ENCODE data around the gene OR56A3.
"Not testable (repeated sequence)": the region's sequence is repeated elsewhere in the genome, so short reads cannot be mapped to it uniquely, and the experiment has no call there.

Gene OR56A3, protein sequence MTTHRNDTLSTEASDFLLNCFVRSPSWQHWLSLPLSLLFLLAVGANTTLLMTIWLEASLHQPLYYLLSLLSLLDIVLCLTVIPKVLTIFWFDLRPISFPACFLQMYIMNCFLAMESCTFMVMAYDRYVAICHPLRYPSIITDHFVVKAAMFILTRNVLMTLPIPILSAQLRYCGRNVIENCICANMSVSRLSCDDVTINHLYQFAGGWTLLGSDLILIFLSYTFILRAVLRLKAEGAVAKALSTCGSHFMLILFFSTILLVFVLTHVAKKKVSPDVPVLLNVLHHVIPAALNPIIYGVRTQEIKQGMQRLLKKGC

DNA sequence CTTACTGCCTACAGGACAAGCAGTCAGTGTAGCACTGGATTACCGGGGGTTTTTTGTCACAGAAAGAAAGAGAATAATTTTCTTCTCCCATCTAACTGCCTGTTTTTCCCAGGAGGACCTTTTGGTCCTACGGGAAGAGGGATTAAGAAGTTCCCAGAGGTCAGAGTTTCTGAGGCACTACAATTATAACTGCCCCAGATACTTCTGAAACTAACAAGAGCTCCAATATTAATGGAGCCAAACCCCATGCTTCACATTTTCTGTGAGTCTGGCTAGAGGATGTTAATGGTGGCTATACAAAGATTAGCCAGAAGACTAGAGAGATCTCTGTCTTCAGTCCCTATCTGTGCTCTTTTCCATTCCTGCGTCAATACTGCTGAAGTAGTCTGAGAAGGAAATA is at the start of gene OR56A3:
OR56A3 (plus strand) TSS at position 301 of the 400 bp plus-strand sequence. CDS start 5,096 bp downstream, outside the sequence.
- FAIRE-seq = no peak

DNA sequence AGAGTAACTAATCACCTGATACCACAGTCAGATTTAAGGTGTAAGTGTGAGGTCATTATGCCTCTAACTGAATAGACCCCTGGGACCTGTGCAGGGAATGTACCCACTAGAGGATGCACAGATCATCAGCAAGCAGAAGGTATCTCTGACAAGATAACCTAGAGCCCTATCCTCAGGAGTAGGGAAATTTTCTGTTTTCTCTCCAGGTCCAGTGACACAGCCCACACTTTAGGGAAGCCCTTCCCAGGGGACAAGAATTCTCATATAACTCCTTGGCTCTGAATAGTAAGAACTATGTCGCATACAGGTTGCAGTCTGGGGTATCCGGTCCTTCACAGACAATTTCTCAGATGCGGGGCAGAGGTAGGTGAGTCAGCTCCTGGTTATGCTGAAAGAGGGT is 49.1 kb upstream of the OR56A3 start, which contains the start of gene OR52E5:
OR52E5 (plus strand) TSS at position 301 of the 400 bp plus-strand sequence. CDS start 7,569 bp downstream, outside the sequence.
- FAIRE-seq = no peak

DNA sequence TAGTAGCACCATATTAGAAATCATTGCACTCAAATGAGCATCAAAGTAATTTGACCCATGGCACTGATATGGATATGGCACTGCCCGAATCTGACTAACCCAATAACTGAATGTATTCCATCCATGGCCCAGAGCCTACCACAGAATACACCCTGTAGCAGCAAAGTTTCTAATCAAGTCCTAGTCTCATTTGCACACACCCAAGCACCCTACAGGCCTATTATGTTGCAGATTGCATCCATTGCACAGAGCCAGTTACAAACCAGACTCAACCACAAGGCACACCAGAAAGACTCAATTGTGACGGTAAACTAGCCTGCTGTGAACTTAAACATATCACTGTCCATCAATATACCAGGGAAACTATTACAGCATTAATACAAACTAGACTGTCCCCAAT is 42.5 kb upstream of the OR56A3 start:
- no peak for FAIRE-seq

DNA sequence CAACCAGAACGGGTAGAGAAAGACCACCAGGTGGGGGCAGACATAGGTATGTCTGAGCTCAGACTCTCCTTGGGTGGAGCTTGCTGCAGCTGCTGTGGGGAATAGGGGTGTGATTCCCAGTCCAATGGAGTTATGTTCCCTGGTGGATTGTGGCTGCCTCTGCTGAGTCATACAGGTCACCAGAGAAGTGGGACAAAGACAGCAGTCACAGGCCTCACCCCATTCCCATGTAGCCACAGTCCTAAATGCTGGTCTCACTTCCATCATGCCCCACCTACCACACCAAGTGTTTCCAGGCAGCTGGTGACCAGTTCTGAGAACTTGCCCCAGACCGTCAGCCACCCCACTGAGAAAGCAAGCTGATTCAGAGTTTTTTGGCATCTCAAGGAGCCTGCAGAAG is 31.5 kb upstream of the OR56A3 start:
- FAIRE-seq = no peak

DNA sequence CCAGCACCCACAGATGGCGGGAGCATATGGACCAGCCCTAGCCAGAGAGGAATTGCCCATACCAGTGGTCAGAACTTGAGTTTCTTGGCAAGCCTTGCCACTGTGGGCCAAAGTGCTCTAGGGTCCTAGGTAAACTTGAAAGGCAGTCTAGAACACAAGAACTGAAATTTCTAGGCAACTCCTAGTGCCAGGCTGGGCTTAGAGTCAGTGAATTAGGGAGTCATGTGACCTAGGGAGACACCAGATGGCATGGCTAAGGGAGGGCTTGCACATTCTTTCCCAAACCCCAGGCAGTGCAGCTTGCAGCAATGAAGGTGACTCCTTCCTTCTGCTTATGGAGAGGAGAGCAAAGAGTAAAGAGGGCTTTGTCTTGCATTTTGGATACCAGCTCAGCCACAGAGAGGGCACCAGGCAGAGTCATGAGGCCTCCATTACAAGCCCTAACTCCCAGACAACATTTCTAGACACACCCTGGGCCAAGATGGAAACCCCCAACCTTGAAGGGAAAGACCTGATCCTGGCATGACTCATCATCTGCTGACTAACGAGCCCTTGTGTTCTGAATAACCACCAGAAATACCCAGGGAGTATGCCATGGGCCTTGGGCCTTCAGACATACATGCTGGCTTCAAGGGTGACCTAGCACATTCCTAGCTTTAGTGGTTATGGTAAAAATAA is 19.2 kb upstream of the OR56A3 start:
- FAIRE-seq = no peak

DNA sequence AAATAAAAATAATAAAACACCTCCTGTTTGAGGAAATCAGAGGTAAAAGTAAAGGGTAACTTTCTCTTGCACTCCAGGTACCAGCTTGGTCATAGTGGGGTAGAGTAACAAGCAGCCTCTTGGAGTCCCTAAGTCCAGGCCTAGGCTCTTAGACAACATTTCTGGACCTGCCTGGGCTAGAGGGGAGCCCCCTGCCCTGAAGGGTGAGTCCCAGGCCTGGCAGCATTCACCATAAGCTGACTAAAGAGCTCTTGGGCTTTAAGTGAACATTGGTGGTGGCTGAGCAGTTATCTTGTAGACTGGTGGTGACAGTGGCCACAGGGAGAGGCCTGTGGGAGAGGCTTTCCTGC is 18.6 kb upstream of the OR56A3 start:
- no peak for FAIRE-seq

DNA sequence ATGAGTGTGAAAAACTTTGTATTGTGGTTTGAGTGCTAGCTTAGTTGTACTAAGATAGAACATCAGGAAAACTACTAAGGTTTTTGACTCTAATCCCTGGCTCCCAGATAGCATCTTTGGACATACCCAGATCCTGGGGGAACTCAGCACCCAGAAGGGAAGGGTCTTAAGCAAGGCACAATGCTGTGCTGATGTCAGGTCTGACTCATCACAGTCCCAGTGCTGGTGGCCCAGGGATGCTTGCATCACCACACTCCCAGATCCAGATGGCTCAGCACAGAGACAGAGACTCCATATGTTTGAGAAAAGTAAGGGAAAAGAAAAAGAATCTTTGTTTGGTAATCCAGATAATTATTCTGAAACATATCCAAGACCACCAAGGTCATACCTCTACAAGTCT is 18.3 kb upstream of the OR56A3 start:
- no peak for FAIRE-seq

DNA sequence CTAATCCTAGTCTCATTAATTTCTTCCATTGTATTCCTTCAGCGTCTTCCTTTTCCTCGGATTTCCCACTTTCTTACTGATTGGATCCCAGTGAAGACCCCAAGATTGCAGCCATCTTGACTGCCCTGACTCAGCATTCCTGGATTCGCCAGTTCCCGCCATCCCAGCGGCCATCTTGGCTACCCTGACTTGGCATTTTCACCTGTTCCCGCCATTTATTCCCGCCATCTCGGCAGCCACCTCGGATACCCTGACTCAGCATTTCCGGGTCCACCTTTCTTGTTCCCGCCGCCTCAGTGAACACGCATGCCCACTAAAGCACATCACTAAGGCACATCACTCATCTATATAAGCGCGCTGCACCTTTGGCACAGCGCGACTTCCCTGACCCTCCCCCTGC is 13.8 kb upstream of the OR56A3 start:
- FAIRE-seq = no peak

DNA sequence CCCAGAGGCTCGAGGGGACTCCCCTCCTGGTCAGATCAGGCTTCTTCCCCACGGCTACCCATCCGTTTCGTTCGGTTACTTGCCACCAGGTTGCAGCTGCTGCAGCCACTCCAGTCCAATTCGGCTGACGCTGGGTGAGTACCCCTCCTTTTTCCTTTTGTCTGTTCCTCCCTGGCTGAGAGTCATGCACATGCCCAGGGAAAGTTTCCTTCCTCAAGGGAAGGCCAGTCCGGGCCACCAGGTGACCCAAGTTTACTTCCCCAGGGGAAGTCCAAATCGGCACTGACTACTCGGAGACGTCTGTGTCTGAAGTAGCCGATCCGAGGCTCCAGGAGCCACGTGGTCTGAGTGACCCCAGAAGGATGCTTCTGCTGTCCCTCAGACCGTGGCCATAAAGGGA is 13.2 kb upstream of the OR56A3 start:
- no peak for FAIRE-seq

DNA sequence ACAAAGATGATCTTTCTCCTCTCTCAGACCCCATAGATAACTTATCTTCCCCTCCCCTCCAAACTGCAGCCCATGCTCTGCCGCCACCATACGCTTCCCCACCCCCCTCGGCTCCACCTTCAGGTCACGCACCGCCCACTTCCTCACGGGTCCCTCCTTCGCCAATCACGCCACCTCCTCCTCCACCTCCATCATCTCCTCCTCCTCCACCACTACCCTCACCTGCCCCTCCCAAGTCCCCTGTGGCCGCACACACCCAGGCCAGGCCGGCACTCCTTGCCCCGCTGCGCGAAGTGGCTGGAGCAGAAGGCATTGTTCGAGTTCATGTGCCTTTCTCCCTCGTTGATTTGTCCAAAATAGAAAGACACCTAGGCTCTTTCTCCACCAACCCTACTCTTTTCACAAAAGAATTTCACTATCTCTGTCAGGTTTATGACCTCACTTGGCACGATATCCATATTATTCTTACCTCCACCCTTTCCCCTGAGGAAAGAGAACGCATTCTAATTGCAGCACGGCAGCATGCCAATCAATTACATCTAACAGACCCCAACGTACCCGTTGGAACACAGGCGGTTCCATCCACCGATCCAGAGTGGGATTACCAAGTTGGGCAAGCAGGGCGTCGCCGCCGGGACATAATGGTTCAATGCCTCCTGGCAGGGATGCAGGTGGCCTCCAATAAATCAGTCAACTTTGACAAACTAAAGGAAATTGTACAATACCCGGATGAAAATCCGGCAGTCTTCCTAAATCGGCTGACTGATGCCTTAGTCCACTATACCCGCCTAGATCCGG is 12.3 kb upstream of the OR56A3 start:
- no peak for FAIRE-seq

DNA sequence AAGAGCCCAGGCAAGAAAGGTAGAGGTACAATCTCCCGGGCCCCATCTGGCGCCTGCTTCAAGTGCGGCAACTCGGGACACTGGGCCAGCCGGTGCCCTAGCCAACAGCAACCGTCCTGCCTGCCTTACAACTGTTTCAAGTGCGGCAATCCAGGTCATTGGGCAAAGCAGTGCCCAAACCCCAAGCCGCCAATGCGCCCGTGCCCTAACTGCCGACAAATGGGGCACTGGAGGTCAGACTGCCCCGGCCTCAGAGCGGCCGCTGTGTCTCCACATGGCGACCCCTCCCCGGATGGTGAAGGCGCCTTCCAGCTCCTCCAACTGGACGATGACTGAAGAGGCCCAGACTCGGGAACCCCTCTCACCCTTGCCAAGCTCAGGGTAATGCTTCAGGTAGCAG is 11.4 kb upstream of the OR56A3 start:
- no peak for FAIRE-seq

DNA sequence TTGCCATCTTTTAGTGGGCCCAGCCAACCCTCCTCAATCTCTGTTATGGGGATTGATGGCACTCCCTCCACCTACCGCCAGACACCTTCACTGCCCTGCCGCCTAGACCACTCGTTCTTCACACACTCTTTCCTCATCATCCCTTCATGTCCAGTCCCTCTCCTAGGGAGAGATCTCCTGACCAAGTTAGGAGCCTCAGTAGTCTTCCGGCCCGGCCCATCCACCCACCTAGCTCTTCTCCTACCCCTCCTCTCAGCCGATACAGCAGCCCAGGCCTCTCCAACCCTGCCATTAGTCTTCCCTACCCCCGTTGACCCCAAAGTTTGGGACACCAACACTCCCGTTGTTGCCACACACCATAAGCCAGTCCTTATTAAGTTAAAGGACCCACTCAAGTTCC is 11.0 kb upstream of the OR56A3 start:
- no peak for FAIRE-seq

DNA sequence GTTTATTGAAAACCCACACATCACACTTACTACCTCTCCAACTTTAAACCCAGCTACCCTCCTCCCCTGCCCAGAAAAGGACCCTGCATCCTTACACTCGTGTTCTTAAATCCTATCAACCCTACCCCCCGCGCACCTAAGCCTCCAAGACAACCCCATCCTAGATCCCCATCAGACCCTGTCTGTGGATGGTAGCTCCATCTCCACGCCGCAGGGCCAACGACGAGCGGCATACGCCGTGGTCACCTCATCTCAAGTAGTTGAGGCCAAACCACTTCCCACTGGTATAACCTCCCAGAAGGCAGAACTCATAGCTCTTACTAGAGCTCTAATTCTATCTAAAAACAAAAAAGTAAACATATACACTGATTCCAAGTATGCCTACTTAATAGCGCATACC is 9.4 kb upstream of the OR56A3 start:
- FAIRE-seq = no peak

DNA sequence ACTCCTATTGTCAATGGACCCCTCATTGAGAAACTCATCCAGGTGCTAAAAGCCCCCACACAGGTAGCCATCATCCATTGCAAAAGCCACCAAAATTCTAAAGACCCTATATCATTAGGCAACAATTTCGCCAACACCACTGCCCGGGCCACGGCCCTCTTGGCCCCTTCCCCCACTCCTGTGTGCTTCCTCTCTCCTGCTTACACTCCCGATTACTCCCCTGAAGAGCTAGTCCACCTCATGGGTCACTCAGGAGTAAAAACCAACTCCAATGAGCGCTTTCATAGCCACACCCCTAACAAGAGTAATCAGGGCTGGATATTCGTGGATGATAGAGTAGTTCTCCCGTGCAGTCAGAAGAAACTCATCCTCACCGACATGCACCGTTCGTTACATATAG is 8.9 kb upstream of the OR56A3 start:
- no peak for FAIRE-seq

DNA sequence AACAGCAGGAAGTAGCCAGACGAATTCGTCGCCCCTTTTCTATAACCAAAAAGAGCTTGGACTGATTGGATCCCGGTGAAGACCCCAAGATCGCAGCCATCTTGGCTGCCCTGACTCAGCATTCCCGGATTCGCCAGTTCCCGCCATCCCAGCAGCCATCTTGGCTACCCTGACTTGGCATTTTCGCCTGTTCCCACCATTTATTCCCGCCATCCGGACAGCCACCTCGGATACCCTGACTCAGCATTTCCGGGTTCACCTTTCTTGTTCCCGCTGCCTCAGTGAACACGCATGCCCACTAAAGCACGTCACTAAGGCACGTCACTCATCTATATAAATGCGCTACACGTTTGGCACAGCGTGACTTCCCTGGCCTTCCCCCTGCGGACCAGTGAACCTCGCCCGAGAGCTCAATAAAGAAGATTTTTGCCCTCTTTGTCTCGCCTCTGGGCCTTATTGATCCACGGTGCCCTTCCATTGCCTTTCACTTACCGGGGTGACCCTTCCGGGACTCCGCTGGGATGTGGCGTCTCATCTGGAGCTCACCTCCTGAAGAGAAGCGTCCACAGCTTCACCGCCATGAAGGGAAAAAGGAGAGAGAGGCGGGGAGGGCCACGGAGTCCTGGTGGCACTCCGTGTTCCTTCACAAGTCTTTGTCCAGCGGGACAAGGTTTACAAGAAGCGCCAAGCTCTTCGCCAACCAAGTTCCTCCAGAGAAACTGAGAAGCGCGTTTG is 4.0 kb upstream of the OR56A3 start:
- no peak for FAIRE-seq

DNA sequence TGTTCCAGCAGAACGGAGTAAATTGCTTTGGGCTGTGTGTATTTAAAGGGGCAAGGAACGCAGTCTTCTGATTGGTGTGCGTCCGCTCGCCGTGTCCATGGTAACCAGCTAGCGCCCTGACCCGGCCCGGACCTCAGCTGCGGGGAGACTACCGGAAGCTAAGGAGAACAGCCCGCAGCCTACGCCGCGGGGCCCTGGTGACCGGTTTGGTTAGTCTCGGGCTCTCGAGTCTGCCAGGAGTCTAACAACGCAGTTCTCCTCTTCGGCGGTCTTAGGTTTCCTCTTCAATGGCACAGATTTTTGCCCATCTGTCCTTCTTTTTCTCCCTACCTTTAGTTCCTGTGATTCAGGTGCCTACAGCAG is 3.5 kb upstream of the OR56A3 start:
- FAIRE-seq = no peak

DNA sequence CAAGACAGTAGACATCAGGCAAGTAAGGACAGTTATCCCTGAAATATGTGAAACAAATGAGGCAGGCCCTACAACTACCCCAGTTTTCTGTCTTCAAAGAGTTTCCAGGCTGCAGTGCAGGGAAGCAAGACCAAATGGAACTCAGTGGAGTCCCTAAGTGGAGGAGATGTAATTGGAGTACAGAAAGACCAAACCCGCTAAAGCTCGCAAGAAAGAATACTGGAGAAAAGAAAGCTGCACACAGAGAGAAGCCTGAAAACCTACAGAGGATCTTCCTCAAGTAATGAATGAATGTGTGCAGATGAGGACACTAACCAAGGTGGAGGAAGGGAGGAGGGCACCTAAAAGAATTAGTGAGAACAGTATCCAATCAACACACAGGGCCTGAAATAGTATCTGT is 1.3 kb upstream of the OR56A3 start:
- no peak for FAIRE-seq

DNA sequence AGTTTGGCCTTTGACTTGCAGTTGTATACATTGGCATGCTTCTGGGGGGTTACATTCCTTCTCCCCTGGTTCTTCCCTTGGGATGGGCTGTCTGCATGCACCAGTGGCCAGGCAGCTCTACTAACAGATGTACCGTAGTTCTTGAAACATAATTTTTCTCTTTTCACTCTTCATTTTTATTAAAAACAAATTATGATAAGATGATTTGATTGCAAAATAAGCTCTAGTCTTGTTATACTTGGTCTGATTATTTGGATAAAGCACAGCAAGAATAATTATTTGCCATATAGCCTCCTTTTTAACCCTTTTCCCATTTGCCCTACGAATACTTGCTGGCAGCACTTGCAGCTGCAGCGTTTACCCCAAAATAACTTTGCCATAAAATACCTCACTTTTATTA is 13.5 kb downstream of the OR56A3 start:
- no peak for FAIRE-seq

DNA sequence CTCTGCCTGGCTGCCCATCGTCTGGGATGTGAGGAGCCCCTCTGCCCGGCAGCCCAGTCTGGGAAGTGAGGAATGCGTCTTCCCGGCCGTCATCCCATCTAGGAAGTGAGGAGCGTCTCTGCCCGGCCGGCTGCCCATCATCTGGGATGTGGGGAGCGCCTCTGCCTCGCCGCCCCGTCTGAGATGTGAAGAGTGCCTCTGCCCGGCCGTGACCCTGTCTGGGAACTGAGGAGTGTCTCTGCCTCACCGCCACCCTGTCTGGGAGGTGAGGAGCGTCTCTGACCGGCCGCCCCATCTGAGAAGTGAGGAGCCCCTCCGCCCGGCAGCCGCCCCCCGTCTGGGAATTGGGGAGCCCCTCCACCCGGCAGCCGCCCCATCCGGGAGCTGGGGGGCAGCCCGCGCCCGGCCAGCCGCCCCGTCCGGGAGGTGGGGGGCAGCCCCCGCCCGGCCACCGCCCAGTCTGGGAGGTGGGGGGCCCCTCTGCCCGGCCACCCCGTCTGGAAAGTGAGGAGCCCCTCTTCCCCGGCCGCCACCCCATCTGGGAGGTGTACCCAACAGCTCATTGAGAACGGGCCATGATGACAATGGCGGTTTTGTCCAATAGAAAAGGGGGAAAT is 18.8 kb downstream of the OR56A3 start:
- not testable (repeated sequence) for FAIRE-seq

DNA sequence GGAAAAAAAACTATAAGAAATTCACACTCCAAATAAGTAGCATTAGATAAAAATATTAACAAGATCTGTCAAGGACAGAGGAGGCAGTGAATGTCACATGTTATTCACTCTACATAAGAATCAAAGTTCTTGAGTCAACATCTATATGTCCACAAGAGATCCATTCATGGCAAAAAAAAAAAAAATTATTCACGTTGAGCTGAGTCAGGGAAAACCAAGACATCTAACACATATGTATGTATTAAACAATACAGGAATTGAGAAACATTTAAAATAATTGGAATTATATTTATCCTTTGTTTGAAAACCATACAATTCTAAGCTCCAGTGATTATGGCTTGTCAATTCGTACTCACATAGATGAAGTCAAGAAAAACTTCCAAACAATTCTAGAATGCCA is 24.9 kb downstream of the OR56A3 start:
- FAIRE-seq = no peak

DNA sequence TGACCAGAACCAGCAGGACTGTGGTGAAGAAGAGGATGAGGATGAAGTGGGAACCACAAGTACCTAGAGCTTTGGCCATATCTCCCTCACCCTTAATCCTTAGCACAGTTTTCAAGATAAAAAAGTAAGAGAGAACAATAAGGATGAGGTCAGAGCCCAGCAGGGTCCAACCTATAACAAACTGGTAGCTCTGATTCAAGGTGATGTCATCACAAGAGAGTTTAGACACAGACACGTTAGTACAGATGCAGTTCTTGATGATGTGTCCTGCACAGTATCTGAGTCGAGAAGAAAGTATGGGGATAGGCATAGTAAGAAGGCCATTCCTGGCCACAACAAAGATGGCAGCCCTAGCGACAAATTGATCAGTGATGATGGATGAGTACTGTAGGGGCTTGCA is 25.7 kb downstream of the OR56A3 start:
- no peak for FAIRE-seq

DNA sequence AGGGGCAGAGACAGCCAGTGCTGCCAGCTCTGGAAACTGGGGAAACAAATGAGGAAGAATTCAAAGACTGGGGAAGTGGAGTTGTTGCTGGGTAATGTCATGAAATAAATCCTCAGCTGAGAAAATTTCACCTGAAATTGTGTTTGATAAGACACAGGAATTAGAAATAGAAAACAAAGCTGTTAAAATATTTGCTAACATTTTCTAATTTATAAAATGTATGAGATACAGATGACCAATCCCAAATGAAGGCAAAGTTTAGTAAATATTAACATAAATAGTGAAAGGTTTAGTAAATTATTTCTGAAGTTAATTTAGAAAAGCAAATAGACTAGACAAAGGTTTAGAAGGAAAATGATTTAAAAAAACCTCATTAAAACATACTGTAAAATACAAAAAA is 26.3 kb downstream of the OR56A3 start, which contains the start of gene OR56A5:
OR56A5 (minus strand) TSS at position 101 of the 400 bp plus-strand sequence; CDS start at position 101, 0 bp downstream.
- FAIRE-seq = no peak

DNA sequence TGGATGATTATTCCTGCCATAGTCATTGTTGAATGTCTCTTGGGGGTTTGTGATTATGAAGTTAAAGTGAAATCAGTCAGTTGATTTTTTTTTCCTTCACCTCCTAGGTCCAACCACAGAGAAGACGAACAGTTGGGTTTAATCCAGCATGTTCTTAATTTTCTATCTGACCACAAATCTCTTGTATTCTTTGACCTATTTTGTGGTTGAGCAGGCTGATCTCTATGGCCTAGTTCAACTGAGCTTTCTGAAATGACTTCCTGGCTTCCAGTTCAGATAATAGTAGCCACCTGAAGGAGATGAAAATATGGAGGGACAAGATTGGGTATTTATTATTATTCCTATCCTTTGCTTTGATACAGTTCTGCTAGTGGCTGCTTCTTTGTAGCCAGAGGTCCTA is 31.5 kb downstream of the OR56A3 start:
- no peak for FAIRE-seq

All from endometrium (tissue), 2 donors.